Endothelial cell (in vitro differentiated cells): ENCODE data around the gene PRKCA. TPM values are rescaled to one million over a fixed set of nuclear protein-coding genes. Genes with fewer than 3 reads are reported as not detected.
"Not testable (repeated sequence)": the region's sequence is repeated elsewhere in the genome, so short reads cannot be mapped to it uniquely, and the experiment has no call there.

Source experiments
- DNase-seq: peaks from one replicate; pipeline ENCODE4 v3.0.0; 2021; ENCODE audit warnings: low spot score
- H3K27ac Mint-ChIP-seq: one replicate; pipeline ENCODE4 v1.8.0; 2021; ENCODE audit warnings: mixed read lengths, inconsistent platforms; ENCODE audit not compliant: unreplicated experiment
- H3K27me3 Mint-ChIP-seq: one replicate; pipeline ENCODE4 v1.8.0; 2021; ENCODE audit warnings: mild to moderate bottlenecking, moderate library complexity, mixed read lengths, inconsistent platforms; ENCODE audit not compliant: unreplicated experiment
- H3K36me3 Mint-ChIP-seq: one replicate; pipeline ENCODE4 v1.8.0; 2021; ENCODE audit warnings: mild to moderate bottlenecking, low read depth, mixed read lengths, inconsistent platforms; ENCODE audit not compliant: unreplicated experiment
- H3K4me1 Mint-ChIP-seq: one replicate; pipeline ENCODE4 v1.8.0; 2021; ENCODE audit warnings: mild to moderate bottlenecking, mixed read lengths, inconsistent platforms; ENCODE audit not compliant: unreplicated experiment
- H3K4me3 Mint-ChIP-seq: one replicate; pipeline ENCODE4 v1.8.0; 2021; ENCODE audit warnings: mild to moderate bottlenecking, mixed read lengths, inconsistent platforms; ENCODE audit not compliant: unreplicated experiment
- H3K9me3 Mint-ChIP-seq: one replicate; pipeline ENCODE4 v1.8.0; 2021; ENCODE audit warnings: mixed read lengths, inconsistent platforms; ENCODE audit not compliant: unreplicated experiment
- total RNA-seq: library from RNA; stranded (reverse); fragmentation: NEBNext Ultra II Directional; extraction: Animal tissue kit (Norgen Biotek cat#: 25700); gene quantifications from one replicate; pipeline ENCODE4 v1.2.1, GENCODE V29; 2021; ENCODE audit not compliant: unreplicated experiment
- TF ChIP-seq, protein P1 (sequence below): fragments of 200-600 bp; sonication (generic); IDR thresholded peaks from one replicate; pipeline ENCODE4 v1.5.0; 2021; ENCODE audit warnings: antibody characterized with exemption; ENCODE audit not compliant: unreplicated experiment

The PRKCA gene
- total RNA-seq, 1 donor from 2014 or later: 2.1 TPM

DNA sequence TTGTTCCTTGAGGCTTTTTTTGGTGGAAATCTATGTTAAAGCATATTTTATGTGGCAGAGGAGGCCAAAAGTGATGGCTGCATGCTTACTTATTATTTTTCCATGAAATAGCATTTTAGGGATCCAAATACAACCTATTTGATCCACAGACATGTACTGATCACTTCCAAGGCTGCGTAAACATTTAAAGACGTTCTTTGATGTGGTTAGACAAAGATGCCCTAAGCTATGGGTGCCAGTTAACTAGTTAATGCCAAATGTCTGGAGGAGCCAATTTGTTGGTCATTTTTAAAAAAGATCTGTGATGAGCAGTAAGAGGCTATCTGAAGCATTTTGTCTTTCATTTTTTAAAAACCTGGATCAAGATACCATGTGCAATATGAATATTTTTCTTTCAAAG lies 17.3 kb upstream of the PRKCA start:
- H3K9me3 Mint-ChIP-seq: no peaks in the 10 kb centered on the region
- H3K27ac Mint-ChIP-seq: no peak overlapping the region
- H3K27me3 Mint-ChIP-seq: peaks cover 3% of the 10 kb centered on the region
- H3K36me3 Mint-ChIP-seq: no peaks in the 10 kb centered on the region
- TF ChIP-seq, protein P1, sequence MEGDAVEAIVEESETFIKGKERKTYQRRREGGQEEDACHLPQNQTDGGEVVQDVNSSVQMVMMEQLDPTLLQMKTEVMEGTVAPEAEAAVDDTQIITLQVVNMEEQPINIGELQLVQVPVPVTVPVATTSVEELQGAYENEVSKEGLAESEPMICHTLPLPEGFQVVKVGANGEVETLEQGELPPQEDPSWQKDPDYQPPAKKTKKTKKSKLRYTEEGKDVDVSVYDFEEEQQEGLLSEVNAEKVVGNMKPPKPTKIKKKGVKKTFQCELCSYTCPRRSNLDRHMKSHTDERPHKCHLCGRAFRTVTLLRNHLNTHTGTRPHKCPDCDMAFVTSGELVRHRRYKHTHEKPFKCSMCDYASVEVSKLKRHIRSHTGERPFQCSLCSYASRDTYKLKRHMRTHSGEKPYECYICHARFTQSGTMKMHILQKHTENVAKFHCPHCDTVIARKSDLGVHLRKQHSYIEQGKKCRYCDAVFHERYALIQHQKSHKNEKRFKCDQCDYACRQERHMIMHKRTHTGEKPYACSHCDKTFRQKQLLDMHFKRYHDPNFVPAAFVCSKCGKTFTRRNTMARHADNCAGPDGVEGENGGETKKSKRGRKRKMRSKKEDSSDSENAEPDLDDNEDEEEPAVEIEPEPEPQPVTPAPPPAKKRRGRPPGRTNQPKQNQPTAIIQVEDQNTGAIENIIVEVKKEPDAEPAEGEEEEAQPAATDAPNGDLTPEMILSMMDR: no peak
- H3K4me1 Mint-ChIP-seq: peaks cover 27% of the 10 kb centered on the region
- DNase-seq: no peak
- H3K4me3 Mint-ChIP-seq: no peak overlapping the region

DNA sequence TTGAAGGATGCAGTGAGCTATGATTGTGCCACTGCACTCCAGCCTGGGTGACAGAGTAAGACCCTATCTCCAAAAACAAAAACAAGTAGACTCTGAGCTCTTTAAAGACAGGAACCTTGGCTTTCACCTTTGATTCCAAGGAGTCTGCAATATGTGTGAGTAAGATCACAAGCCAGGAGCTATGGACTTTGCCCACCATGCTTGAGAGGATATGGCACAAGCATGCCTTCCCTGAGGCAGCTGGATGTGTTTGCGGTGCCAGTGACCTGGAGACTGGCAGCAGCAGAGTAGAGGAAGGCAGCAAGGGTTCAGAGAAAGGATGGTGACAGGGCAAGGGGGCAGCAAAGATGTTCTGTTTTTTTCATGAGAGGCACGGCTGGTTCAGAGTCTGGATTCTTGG lies 14.5 kb upstream of the PRKCA start:
- H3K9me3 Mint-ChIP-seq: no peaks in the 10 kb centered on the region
- no peak overlapping the region for H3K4me3 Mint-ChIP-seq
- H3K27me3 Mint-ChIP-seq: peaks cover 4% of the 10 kb centered on the region
- no peaks in the 10 kb centered on the region for H3K36me3 Mint-ChIP-seq
- no peak overlapping the region for H3K27ac Mint-ChIP-seq
- TF ChIP-seq, protein P1: no peak
- DNase-seq: no peak
- peaks cover 27% of the 10 kb centered on the region for H3K4me1 Mint-ChIP-seq

DNA sequence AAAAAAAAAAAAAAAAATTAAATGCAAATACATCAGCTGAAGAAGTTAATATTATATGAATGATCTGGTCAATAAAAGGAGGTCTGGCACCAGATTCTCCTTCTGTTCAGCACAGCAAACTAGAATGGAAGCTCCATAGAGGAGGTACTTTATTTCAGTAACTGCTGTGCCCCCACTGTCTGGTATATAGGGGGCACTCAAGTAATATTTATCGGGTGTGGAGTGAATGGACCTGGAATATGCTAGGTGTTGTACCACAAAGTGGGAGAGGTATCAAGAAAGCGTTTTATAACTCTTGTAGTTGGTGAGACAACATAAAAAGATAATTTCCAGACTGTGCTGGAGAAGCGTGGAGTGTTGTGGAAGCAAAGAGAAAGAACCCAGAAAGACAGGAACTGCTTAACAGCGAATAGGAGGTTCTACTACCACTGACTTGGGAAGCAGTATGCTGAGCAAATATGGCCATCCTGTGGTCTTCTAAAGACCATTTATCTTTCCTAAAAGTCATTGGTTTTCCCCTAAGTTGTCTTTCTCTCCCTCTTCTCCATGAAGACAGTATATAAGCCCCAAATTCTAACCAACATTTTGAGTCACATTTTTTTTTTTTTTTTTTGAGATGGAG lies 12.2 kb upstream of the PRKCA start:
- no peak for DNase-seq
- Mint-ChIP-seq H3K4me3 (no peak overlapping the region), H3K36me3 (no peaks in the 10 kb centered on the region), H3K27me3 (peaks cover 2% of the 10 kb centered on the region), H3K27ac (no peak overlapping the region), H3K4me1 (peaks cover 19% of the 10 kb centered on the region), H3K9me3 (no peaks in the 10 kb centered on the region)
- TF ChIP-seq, protein P1: no peak

DNA sequence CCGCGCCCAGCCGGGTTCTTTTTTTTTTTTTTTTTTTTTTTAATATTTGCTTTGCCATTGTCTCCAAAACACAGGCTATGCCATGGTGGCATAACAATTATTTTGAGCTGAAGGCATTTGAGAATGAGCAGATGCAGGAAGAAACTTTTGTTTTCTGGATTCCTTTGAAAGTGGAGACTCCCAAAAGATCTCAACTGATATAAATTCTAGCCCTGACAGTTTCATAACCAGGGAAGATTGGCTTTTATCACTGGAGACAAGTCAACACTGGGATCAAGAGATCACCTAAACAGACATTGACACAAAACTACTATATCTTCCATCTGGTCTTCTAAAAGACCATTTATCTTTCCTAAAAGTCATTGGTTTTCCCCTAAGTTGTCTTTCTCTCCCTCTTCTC lies 10.1 kb upstream of the PRKCA start:
- Mint-ChIP-seq H3K9me3 (no peaks in the 10 kb centered on the region), H3K4me3 (no peak overlapping the region), H3K27ac (no peak overlapping the region), H3K27me3 (peaks cover 2% of the 10 kb centered on the region), H3K4me1 (peaks cover 7% of the 10 kb centered on the region), H3K36me3 (no peaks in the 10 kb centered on the region)
- TF ChIP-seq, protein P1: no peak
- no peak for DNase-seq

DNA sequence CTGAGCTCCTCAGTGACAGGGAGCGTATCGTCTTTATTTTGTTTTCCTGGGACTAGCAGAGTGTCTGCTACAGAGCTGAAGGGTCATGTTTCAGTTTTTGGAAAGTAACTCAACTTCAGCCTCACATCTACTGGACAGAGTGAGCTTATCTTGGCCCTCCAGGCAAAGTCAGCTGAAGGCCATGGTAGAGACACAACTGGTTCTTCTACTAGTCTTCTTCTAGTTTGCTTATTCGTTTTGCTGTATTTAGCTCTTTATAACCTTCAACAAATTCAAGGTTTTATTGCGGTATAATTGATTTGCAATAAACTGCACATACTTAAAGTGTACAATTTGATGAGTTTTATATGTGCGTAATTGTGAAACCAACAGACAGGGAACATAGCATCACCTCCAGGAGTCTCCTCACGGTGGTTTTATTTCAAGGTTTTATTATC lies 6.1 kb upstream of the PRKCA start:
- Mint-ChIP-seq H3K27me3 (peaks cover 8% of the 10 kb centered on the region), H3K27ac (no peak overlapping the region), H3K4me3 (no peak overlapping the region), H3K4me1 (no peaks in the 10 kb centered on the region), H3K36me3 (no peaks in the 10 kb centered on the region), H3K9me3 (no peaks in the 10 kb centered on the region)
- TF ChIP-seq, protein P1: no peak
- DNase-seq: no peak

DNA sequence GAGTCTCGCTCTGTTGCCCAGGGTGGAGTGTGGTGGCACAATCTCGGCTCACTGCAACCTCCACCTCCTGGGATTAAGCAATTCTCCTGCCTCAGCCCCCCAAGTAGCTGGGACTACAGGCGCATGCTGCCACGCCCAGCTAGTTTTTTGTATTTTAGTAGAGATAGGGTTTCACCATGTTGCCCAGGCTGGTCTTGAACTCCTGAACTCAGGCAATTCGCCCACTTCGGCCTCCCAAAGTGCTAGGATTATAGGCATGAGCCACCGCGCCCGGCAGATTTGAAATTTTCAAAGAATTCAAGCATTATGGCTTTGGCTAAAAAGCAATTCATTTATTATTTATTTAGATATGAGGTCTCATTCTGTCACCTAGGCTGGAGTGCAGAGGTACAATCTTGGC lies 5.0 kb upstream of the PRKCA start:
- H3K27ac Mint-ChIP-seq, H3K4me3 Mint-ChIP-seq, DNase-seq, H3K36me3 Mint-ChIP-seq, H3K9me3 Mint-ChIP-seq, H3K4me1 Mint-ChIP-seq, H3K27me3 Mint-ChIP-seq: not testable (repeated sequence)
